H1 (cell line): Measurements from ENCODE around the gene LRRC49. TPM values are rescaled to one million over a fixed set of nuclear protein-coding genes. Genes with fewer than 3 reads are reported as not detected.

ENCODE experiments used
- CTCF ChIA-PET: fragments of 300-600 bp; sonication (Branson Sonifier 250); formaldehyde crosslinking; loops from one replicate; lab custom pipeline; 2021; ENCODE audit not compliant: partially characterized antibody; lab: Charles Lee
- POLR2A ChIA-PET: fragments of 300-600 bp; sonication (Branson Sonifier 250); formaldehyde crosslinking; loops from one replicate; lab custom pipeline; 2021; ENCODE audit warnings: inconsistent platforms; ENCODE audit not compliant: partially characterized antibody; lab: Charles Lee
- DNase-seq, 2 experiments: peaks; one replicate each; pipeline versions ENCODE4 v3.0.0 to v3.0.0-alpha.2; 2010 to 2022; ENCODE audit warnings: low spot score in 2 of 2, low read depth in 1 of 2, mixed read lengths in 1 of 2
- FAIRE-seq: peaks from 2 replicates; lab custom pipeline; 2011; peaks lifted over from hg19 to GRCh38; lab: Jason Lieb, UNC
- H2AFZ ChIP-seq: 2 replicates; pipeline ENCODE4 v1.8.1; 2012; ENCODE audit warnings: low read length, inconsistent platforms
- H2AK5ac ChIP-seq: 2 replicates; pipeline ENCODE4 v1.6.1; 2013; ENCODE audit warnings: low read depth, low read length
- H2BK120ac ChIP-seq: replicated peaks from 2 replicates; pipeline ENCODE3; 2013; ENCODE audit warnings: low read depth, low read length, inconsistent platforms
- H2BK12ac ChIP-seq: 2 replicates; pipeline ENCODE4 v1.6.1; 2013; ENCODE audit warnings: low read depth, low read length
- H2BK15ac ChIP-seq: 2 replicates; pipeline ENCODE4 v1.6.1; 2013; ENCODE audit warnings: low read length
- H2BK20ac ChIP-seq: 2 replicates; pipeline ENCODE4 v1.6.1; 2013; ENCODE audit warnings: low read length
- H2BK5ac ChIP-seq: 2 replicates; pipeline ENCODE4 v1.6.1; 2013; ENCODE audit warnings: low read depth, low read length
- H3K14ac ChIP-seq: 2 replicates; pipeline ENCODE4 v1.6.1; 2013; ENCODE audit warnings: inconsistent platforms; ENCODE audit not compliant: insufficient read length
- H3K18ac ChIP-seq: 2 replicates; pipeline ENCODE4 v1.6.1; 2013; ENCODE audit warnings: low read length; ENCODE audit errors: extremely low read depth
- H3K23ac ChIP-seq: 2 replicates; pipeline ENCODE4 v1.6.1; 2013; ENCODE audit warnings: inconsistent platforms; ENCODE audit not compliant: insufficient read length
- H3K23me2 ChIP-seq: 2 replicates; pipeline ENCODE4 v1.6.1; 2013; ENCODE audit warnings: low read depth, low read length
- H3K27ac ChIP-seq: 2 replicates; pipeline ENCODE4 v1.6.1; 2011; ENCODE audit warnings: low read depth, low read length, inconsistent platforms
- H3K27me3 ChIP-seq, 4 experiments: replicated peaks in 1 of 4; 1 replicate in 1 of 4; 2 replicates in 3 of 4; pipeline versions ENCODE4 v1.6.1 to v1.8.1; 2011 to 2013; ENCODE audit warnings: low read length in 3 of 4, mild to moderate bottlenecking in 3 of 4, inconsistent platforms in 2 of 4, mixed read lengths in 2 of 4, moderate library complexity in 1 of 4; ENCODE audit not compliant: control insufficient read depth in 3 of 4, insufficient read depth in 3 of 4; ENCODE audit errors: extremely low read depth in 1 of 4
- H3K36me3 ChIP-seq, 4 experiments: 2 replicates each; pipeline versions ENCODE4 v1.6.1 to v1.8.1; 2011 to 2013; ENCODE audit warnings: mild to moderate bottlenecking in 4 of 4, low read length in 3 of 4, moderate library complexity in 2 of 4, control low read depth in 1 of 4, inconsistent platforms in 1 of 4; ENCODE audit not compliant: insufficient read depth in 4 of 4, control insufficient read depth in 2 of 4
- H3K4ac ChIP-seq: replicated peaks from 2 replicates; pipeline ENCODE3; 2013; ENCODE audit warnings: low read length, low read depth, mixed read lengths, inconsistent platforms; ENCODE audit not compliant: insufficient read length
- H3K4me1 ChIP-seq, 4 experiments: replicated peaks in 1 of 4; 1 replicate in 1 of 4; 2 replicates in 3 of 4; pipeline versions ENCODE4 v1.6.1 to v1.8.1; 2011 to 2013; ENCODE audit warnings: low read length in 3 of 4, inconsistent platforms in 2 of 4, mixed read lengths in 1 of 4; ENCODE audit not compliant: insufficient read depth in 4 of 4, control insufficient read depth in 3 of 4
- H3K4me2 ChIP-seq, 2 experiments: 2 replicates each; pipeline versions ENCODE4 v1.6.1 to v1.8.1; 2011 to 2013; ENCODE audit warnings: low read depth in 2 of 2, low read length in 2 of 2, control low read depth in 1 of 2, inconsistent platforms in 1 of 2, mild to moderate bottlenecking in 1 of 2; ENCODE audit not compliant: insufficient read depth in 1 of 2
- H3K4me3 ChIP-seq, 4 experiments: fragments of 200-600, 300-600 bp in 1 of 4; sonication (generic), shearing (Covaris generic), sonication (Bioruptor Twin) in 1 of 4; 2 replicates each; pipeline versions ENCODE4 v1.5.1 to v1.8.1; 2011 to 2016; ENCODE audit warnings: low read length in 4 of 4, low read depth in 3 of 4, control low read depth in 2 of 4, inconsistent platforms in 2 of 4, mild to moderate bottlenecking in 2 of 4, mixed read lengths in 1 of 4, moderate library complexity in 1 of 4; ENCODE audit not compliant: insufficient read depth in 2 of 4; ENCODE audit errors: extremely low read depth in 1 of 4
- H3K56ac ChIP-seq: replicated peaks from 2 replicates; pipeline ENCODE3; 2013; ENCODE audit warnings: low read depth, mild to moderate bottlenecking, mixed read lengths, low read length, inconsistent platforms; ENCODE audit not compliant: insufficient read length
- H3K79me1 ChIP-seq: 2 replicates; pipeline ENCODE4 v1.6.1; 2013; ENCODE audit warnings: low read depth, low read length, control low read depth
- H3K79me2 ChIP-seq, 2 experiments: 2 replicates each; pipeline versions ENCODE4 v1.6.1 to v1.8.1; 2012 to 2013; ENCODE audit warnings: low read length in 2 of 2, mild to moderate bottlenecking in 2 of 2, inconsistent platforms in 1 of 2; ENCODE audit not compliant: insufficient read depth in 2 of 2, control insufficient read depth in 1 of 2
- H3K9ac ChIP-seq, 4 experiments: replicated peaks in 1 of 4; 1 replicate in 1 of 4; 2 replicates in 3 of 4; pipeline versions ENCODE4 v1.6.1 to v1.8.1; 2011 to 2013; ENCODE audit warnings: low read depth in 3 of 4, low read length in 3 of 4, control low read depth in 2 of 4, mild to moderate bottlenecking in 2 of 4, moderate library complexity in 2 of 4, inconsistent platforms in 1 of 4; ENCODE audit errors: extremely low read depth in 1 of 4
- H3K9me3 ChIP-seq, 2 experiments: 2 replicates each; pipeline versions ENCODE4 v1.6.1 to v1.8.1; 2012 to 2013; ENCODE audit warnings: mild to moderate bottlenecking in 2 of 2, moderate library complexity in 2 of 2, control low read depth in 1 of 2, inconsistent platforms in 1 of 2, low read depth in 1 of 2, low read length in 1 of 2, mixed read lengths in 1 of 2; ENCODE audit not compliant: insufficient read depth in 2 of 2
- H4K20me1 ChIP-seq, 2 experiments: replicated peaks in 1 of 2; 2 replicates each; pipeline versions ENCODE3 to v1.8.1; 2011 to 2013; ENCODE audit warnings: inconsistent platforms in 2 of 2, low read length in 2 of 2, mild to moderate bottlenecking in 1 of 2; ENCODE audit not compliant: insufficient read depth in 2 of 2, control insufficient read depth in 1 of 2
- H4K5ac ChIP-seq: 2 replicates; pipeline ENCODE4 v1.6.1; 2013; ENCODE audit warnings: low read length, low read depth, mixed read lengths, inconsistent platforms; ENCODE audit not compliant: insufficient read length
- H4K8ac ChIP-seq: 2 replicates; pipeline ENCODE4 v1.8.0; 2013; ENCODE audit warnings: mild to moderate bottlenecking, moderate library complexity, low read length, inconsistent platforms; ENCODE audit not compliant: insufficient read depth; ENCODE audit errors: extremely low read depth
- H4K91ac ChIP-seq: replicated peaks from 2 replicates; pipeline ENCODE3; 2013; ENCODE audit warnings: low read length, mixed read lengths, inconsistent platforms; ENCODE audit not compliant: insufficient read length
- BCL11A ChIP-seq, 2 experiments: IDR thresholded peaks; one replicate each; pipeline ENCODE4 v1.6.1; 2011; ENCODE audit warnings: low read depth in 2 of 2, low read length in 2 of 2, mild to moderate bottlenecking in 2 of 2
- CHD1 ChIP-seq: IDR thresholded peaks from 2 replicates; pipeline ENCODE4 v1.6.1; 2012; ENCODE audit warnings: low read depth, low read length, improper control_type of control experiment
- EGR1 ChIP-seq: IDR thresholded peaks from 2 replicates; pipeline ENCODE4 v1.6.1; 2011; ENCODE audit warnings: low read depth, low read length, borderline replicate concordance
- KDM1A ChIP-seq: fragments of 200-600, 300-600 bp; sonication (generic); IDR thresholded peaks from 2 replicates; pipeline ENCODE4 v1.7.1; 2016; ENCODE audit warnings: mild to moderate bottlenecking, low read length, borderline replicate concordance
- SIN3A ChIP-seq, 2 experiments: IDR thresholded peaks in 1 of 2; conservative IDR thresholded peaks in 1 of 2; 2 replicates each; pipeline ENCODE4 v1.6.1; 2011 to 2012; ENCODE audit warnings: low read length in 2 of 2, improper control_type of control experiment in 1 of 2, low read depth in 1 of 2, mild to moderate bottlenecking in 1 of 2
- TAF7 ChIP-seq: optimal IDR thresholded peaks from 2 replicates; pipeline ENCODE3; 2011; ENCODE audit warnings: low read depth, mild to moderate bottlenecking, inconsistent platforms, low read length, moderate library complexity, borderline replicate concordance
- USF2 ChIP-seq: IDR thresholded peaks from 2 replicates; pipeline ENCODE4 v1.6.1; 2011; ENCODE audit warnings: low read length, improper control_type of control experiment
- WGBS, 2 experiments: shearing (Covaris generic) in 1 of 2; methylation state at CpG; one replicate each; pipeline versions ENCODE4 v1.1.6 to v1.1.7; 2013 to 2015; ENCODE audit warnings: low lambda C conversion rate in 2 of 2, mixed read lengths in 2 of 2, inconsistent platforms in 1 of 2, low coverage in 1 of 2, missing lambda C conversion rate in 1 of 2; ENCODE audit not compliant: insufficient replicate concordance in 2 of 2, insufficient coverage in 1 of 2, insufficient read length in 1 of 2; ENCODE audit errors: extremely low coverage in 1 of 2, missing lambda C conversion rate in 1 of 2; 5-methylcytosine and 5-hydroxymethylcytosine counted together
- polyA plus RNA-seq, 7 experiments: library from polyadenylated mRNA; depleted of rRNA in 3 of 7; stranded (reverse) in 5 of 7; unstranded in 2 of 7; fragments of >200 nt in 5 of 7; fragments of 200-250 nt in 2 of 7; gene quantifications; 1 replicate in 5 of 7; 2 replicates in 1 of 7; 4 replicates in 1 of 7; pipeline versions ENCODE4 v1.2.1 to v1.2.3, GENCODE V29; 2011 to 2013; ENCODE audit warnings: missing spikeins in 2 of 7, mixed read lengths in 2 of 7
- total RNA-seq: library from RNA; stranded (reverse); fragmentation: NEBNext Ultra II Directional; extraction: Animal tissue kit (Norgen Biotek cat#: 25700); gene quantifications from 2 replicates; pipeline ENCODE4 v1.2.1, GENCODE V29; 2021

The LRRC49 gene
- total and polyA plus RNA-seq, 2 of the 8 experiments (the other 6 are each of a cell fraction or from before 2014, with no cell fraction given): 5.0 to 10.4 TPM

GRCh38 chr15:71054286-71054952 lies 161.8 kb downstream of the LRRC49 start:
- no peaks in the 10 kb centered on the region for H3K36me3 ChIP-seq
- no peak overlapping the region for H2AFZ ChIP-seq
- no peak overlapping the region for H3K9ac ChIP-seq
- H4K8ac ChIP-seq: no peak overlapping the region
- TF ChIP-seq USF2 (no peak), TAF7 (no peak), SIN3A (conservative IDR thresholded peaks at IDR 0.05 in 1 of 2, IDR thresholded peaks at IDR 0.05 in 1 of 2; ENCODE audit: low read depth in 1 of 2, low read length in 2 of 2) (no peak), CHD1 (no peak), BCL11A (IDR thresholded peaks at IDR 0.05; ENCODE audit: low read depth in 2 of 2, low read length in 2 of 2) (no peak), EGR1 (no peak), KDM1A (no peak)
- no peaks in the 10 kb centered on the region for H3K79me2 ChIP-seq
- no peak overlapping the region for H2BK20ac ChIP-seq
- no peak overlapping the region for H3K56ac ChIP-seq
- no peak overlapping the region for H3K27ac ChIP-seq
- H3K14ac ChIP-seq: no peak overlapping the region
- no peak overlapping the region for H3K4me2 ChIP-seq
- no peak overlapping the region for H3K4me3 ChIP-seq
- POLR2A ChIA-PET: no interaction called here
- no peak overlapping the region for H3K23ac ChIP-seq
- FAIRE-seq (no peak), DNase-seq (no peak)
- H3K9me3 ChIP-seq: 0 out of 4 replicates have a peak, but pooled peaks cover 0 to 2% of the 10 kb centered on the region in 2 experiments
- H4K20me1 ChIP-seq: no peaks in the 10 kb centered on the region
- no peaks in the 10 kb centered on the region for H3K23me2 ChIP-seq
- H3K18ac ChIP-seq: no peak overlapping the region
- 82% methylated on average over 2 of the region's 2 CpGs; no CpG with 5 or more reads in 1 of the 2 experiments for WGBS, 2 experiments
- no peaks in the 10 kb centered on the region for H3K27me3 ChIP-seq
- no peak overlapping the region for H2BK5ac ChIP-seq
- H2BK15ac ChIP-seq: no peak overlapping the region
- H4K5ac ChIP-seq: no peak overlapping the region
- no peak overlapping the region for H2BK120ac ChIP-seq
- peaks cover 0 to 9% (median 0%) of the 10 kb centered on the region in 4 experiments; a peak in 4 of 7 replicates for H3K4me1 ChIP-seq
- no peak overlapping the region for H3K4ac ChIP-seq
- H4K91ac ChIP-seq: no peak overlapping the region
- no peak overlapping the region for H2AK5ac ChIP-seq
- CTCF ChIA-PET: interaction anchor here (0.6 kb wide), 1 partner anchor 421 kb away, joined by 3 read pairs; no protein-coding TSS in a partner anchor
- H2BK12ac ChIP-seq: no peak overlapping the region
- H3K79me1 ChIP-seq: no peaks in the 10 kb centered on the region
